ENCODE results near the gene SRPX2. TPM values are rescaled to one million over a fixed set of nuclear protein-coding genes. Genes with fewer than 3 reads are reported as not detected.

SRPX2 gene
- total and polyA plus RNA-seq, 2 of the 13 experiments (the other 11 are each of a cell fraction or from before 2014, with no cell fraction given): 1.5 to 6.7 TPM

DNA sequence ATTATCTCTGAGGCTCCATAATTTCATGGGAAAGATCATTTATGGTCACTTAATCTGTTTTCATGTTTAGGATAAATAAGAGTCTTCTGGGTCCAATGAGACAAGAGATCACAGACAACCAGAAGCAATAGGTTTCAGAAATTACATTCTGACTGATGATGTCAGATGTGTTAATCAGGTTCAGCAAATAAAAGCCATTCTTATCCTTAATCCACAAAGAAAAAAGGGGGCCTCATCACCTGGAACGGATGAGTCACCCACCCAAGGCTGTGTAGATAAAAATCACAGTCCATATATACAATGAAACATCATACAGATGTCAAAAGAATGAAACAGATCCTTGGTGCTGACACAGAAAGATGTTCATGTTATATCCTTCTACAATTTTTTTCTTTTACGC lies 51.3 kb downstream of the SRPX2 start:
- H3K27ac ChIP-seq (ENCODE audit: extremely low read length, insufficient read depth, low read length): no peak overlapping the region
- 50% methylated on average over 2 of the region's 2 CpGs for WGBS (ENCODE audit: low lambda C conversion rate)
- H3K4me1 ChIP-seq (ENCODE audit: insufficient read depth, low read length): no peaks in the 10 kb centered on the region
- DNase-seq (ENCODE audit: low spot score) (peak; percentile 2), FAIRE-seq (no peak), ATAC-seq (no peak)
- POLR2A ChIA-PET: no interaction called here
- no peaks in the 10 kb centered on the region for H3K79me2 ChIP-seq (ENCODE audit: insufficient read depth, low read length)
- no peak overlapping the region for H3K9ac ChIP-seq (ENCODE audit: insufficient read depth, low read depth, low read length)
- in situ Hi-C loops (cut with HindIII; ENCODE audit: extremely low pct_ligation_motif_present, low pct_unique_long_range_greater_than_20kb): no loop called here
- intact Hi-C loops (cut with micrococcal nuclease; ENCODE audit: unreplicated experiment): no loop called here
- no peak overlapping the region for H2AFZ ChIP-seq (ENCODE audit: low read length)
- CTCF ChIA-PET (ENCODE audit: low intra/inter-chr PET ratio, low total read pairs): no interaction called here
- no TSS peak for BruUV-seq (replicated peaks)
- no peaks in the 10 kb centered on the region for H3K27me3 ChIP-seq (ENCODE audit: control insufficient read depth in 1 of 2, insufficient read depth in 2 of 2, low read length in 2 of 2)
- no peaks in the 10 kb centered on the region for H3K9me3 ChIP-seq (ENCODE audit: low read length)
- H4K20me1 ChIP-seq (ENCODE audit: insufficient read depth, low read length): no peaks in the 10 kb centered on the region
- H3K4me3 ChIP-seq (replicated peaks in 1 of 3; ENCODE audit: insufficient read depth in 1 of 3, low read depth in 2 of 3, low read length in 3 of 3): no peak overlapping the region
- no peak overlapping the region for H3K4me2 ChIP-seq (ENCODE audit: low read depth, low read length)
- no peaks in the 10 kb centered on the region for H3K36me3 ChIP-seq (replicated peaks in 1 of 2; ENCODE audit: control insufficient read depth in 1 of 2, insufficient read depth in 2 of 2, low read length in 2 of 2)
- no peak for TF ChIP-seq ZNF101 (CRISPR knock-in tag; IDR thresholded peaks at IDR 0.05; ENCODE audit: borderline replicate concordance, low read depth)
- no peak for TF ChIP-seq TOPORS (CRISPR knock-in tag; IDR thresholded peaks at IDR 0.05)
- TF ChIP-seq, protein P1, sequence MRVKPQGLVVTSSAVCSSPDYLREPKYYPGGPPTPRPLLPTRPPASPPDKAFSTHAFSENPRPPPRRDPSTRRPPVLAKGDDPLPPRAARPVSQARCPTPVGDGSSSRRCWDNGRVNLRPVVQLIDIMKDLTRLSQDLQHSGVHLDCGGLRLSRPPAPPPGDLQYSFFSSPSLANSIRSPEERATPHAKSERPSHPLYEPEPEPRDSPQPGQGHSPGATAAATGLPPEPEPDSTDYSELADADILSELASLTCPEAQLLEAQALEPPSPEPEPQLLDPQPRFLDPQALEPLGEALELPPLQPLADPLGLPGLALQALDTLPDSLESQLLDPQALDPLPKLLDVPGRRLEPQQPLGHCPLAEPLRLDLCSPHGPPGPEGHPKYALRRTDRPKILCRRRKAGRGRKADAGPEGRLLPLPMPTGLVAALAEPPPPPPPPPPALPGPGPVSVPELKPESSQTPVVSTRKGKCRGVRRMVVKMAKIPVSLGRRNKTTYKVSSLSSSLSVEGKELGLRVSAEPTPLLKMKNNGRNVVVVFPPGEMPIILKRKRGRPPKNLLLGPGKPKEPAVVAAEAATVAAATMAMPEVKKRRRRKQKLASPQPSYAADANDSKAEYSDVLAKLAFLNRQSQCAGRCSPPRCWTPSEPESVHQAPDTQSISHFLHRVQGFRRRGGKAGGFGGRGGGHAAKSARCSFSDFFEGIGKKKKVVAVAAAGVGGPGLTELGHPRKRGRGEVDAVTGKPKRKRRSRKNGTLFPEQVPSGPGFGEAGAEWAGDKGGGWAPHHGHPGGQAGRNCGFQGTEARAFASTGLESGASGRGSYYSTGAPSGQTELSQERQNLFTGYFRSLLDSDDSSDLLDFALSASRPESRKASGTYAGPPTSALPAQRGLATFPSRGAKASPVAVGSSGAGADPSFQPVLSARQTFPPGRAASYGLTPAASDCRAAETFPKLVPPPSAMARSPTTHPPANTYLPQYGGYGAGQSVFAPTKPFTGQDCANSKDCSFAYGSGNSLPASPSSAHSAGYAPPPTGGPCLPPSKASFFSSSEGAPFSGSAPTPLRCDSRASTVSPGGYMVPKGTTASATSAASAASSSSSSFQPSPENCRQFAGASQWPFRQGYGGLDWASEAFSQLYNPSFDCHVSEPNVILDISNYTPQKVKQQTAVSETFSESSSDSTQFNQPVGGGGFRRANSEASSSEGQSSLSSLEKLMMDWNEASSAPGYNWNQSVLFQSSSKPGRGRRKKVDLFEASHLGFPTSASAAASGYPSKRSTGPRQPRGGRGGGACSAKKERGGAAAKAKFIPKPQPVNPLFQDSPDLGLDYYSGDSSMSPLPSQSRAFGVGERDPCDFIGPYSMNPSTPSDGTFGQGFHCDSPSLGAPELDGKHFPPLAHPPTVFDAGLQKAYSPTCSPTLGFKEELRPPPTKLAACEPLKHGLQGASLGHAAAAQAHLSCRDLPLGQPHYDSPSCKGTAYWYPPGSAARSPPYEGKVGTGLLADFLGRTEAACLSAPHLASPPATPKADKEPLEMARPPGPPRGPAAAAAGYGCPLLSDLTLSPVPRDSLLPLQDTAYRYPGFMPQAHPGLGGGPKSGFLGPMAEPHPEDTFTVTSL (CRISPR knock-in tag; IDR thresholded peaks at IDR 0.05; ENCODE audit: borderline replicate concordance): no peak
- TF ChIP-seq MIXL1 (CRISPR knock-in tag; IDR thresholded peaks at IDR 0.05): no peak
- TF ChIP-seq, protein P2, sequence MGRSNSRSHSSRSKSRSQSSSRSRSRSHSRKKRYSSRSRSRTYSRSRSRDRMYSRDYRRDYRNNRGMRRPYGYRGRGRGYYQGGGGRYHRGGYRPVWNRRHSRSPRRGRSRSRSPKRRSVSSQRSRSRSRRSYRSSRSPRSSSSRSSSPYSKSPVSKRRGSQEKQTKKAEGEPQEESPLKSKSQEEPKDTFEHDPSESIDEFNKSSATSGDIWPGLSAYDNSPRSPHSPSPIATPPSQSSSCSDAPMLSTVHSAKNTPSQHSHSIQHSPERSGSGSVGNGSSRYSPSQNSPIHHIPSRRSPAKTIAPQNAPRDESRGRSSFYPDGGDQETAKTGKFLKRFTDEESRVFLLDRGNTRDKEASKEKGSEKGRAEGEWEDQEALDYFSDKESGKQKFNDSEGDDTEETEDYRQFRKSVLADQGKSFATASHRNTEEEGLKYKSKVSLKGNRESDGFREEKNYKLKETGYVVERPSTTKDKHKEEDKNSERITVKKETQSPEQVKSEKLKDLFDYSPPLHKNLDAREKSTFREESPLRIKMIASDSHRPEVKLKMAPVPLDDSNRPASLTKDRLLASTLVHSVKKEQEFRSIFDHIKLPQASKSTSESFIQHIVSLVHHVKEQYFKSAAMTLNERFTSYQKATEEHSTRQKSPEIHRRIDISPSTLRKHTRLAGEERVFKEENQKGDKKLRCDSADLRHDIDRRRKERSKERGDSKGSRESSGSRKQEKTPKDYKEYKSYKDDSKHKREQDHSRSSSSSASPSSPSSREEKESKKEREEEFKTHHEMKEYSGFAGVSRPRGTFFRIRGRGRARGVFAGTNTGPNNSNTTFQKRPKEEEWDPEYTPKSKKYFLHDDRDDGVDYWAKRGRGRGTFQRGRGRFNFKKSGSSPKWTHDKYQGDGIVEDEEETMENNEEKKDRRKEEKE (IDR thresholded peaks at IDR 0.05): no peak
- no peak for TF ChIP-seq ZIK1 (CRISPR knock-in tag; IDR thresholded peaks at IDR 0.05; ENCODE audit: borderline replicate concordance, low read depth)
- TF ChIP-seq ZNF790 (CRISPR knock-in tag; IDR thresholded peaks at IDR 0.05; ENCODE audit: borderline replicate concordance): no peak
- TF ChIP-seq ZNF329 (CRISPR knock-in tag; IDR thresholded peaks at IDR 0.05; ENCODE audit: low read depth): no peak
- TF ChIP-seq CBX2 (IDR thresholded peaks at IDR 0.05; ENCODE audit: low read depth, low read length): no peak
- no peak for TF ChIP-seq CBX2 (CRISPR knock-in tag; IDR thresholded peaks at IDR 0.05; ENCODE audit: low read depth)
- TF ChIP-seq SNAI1 (CRISPR knock-in tag; IDR thresholded peaks at IDR 0.05; ENCODE audit: borderline replicate concordance): no peak
- TF ChIP-seq KMT2B (CRISPR knock-in tag; IDR thresholded peaks at IDR 0.05): no peak
- no peak for TF ChIP-seq ZNF75D (CRISPR knock-in tag; IDR thresholded peaks at IDR 0.05; ENCODE audit: borderline replicate concordance)
- no peak for TF ChIP-seq ZNF577 (CRISPR knock-in tag; IDR thresholded peaks at IDR 0.05; ENCODE audit: borderline replicate concordance, low read depth)
- TF ChIP-seq, protein P3, sequence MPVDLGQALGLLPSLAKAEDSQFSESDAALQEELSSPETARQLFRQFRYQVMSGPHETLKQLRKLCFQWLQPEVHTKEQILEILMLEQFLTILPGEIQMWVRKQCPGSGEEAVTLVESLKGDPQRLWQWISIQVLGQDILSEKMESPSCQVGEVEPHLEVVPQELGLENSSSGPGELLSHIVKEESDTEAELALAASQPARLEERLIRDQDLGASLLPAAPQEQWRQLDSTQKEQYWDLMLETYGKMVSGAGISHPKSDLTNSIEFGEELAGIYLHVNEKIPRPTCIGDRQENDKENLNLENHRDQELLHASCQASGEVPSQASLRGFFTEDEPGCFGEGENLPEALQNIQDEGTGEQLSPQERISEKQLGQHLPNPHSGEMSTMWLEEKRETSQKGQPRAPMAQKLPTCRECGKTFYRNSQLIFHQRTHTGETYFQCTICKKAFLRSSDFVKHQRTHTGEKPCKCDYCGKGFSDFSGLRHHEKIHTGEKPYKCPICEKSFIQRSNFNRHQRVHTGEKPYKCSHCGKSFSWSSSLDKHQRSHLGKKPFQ (CRISPR knock-in tag; IDR thresholded peaks at IDR 0.05; ENCODE audit: insufficient replicate concordance): no peak
- TF ChIP-seq BCL6 (CRISPR knock-in tag; IDR thresholded peaks at IDR 0.05): no peak
